ENCODE data around the gene LCE1F. TPM values are rescaled to one million over a fixed set of nuclear protein-coding genes. Genes with fewer than 3 reads are reported as not detected.

LCE1F gene
- total RNA-seq, 1 experiment from 2014 or later: not detected

DNA sequence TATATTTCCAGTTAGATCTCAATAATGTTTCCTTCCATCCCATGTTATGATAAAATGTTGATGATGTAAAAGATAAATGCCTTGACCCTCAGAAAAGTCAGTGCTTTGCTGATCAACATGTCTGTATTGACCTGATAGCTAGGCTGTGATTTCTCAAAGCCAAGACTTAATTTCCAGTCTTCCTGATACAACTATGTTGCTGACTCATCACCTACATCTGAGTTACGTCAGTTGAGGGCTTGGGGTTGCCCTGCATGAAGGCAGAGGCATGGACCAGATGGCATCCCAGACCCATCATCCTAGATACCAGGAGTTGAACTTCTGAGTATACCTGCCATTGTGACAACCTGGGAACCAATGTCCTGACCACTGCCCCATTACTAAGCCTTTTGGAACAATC, 26.4 kb downstream of the LCE1F start:
- Mint-ChIP-seq H3K27ac (ENCODE audit: unreplicated experiment) (no peak overlapping the region), H3K4me1 (ENCODE audit: low read depth, unreplicated experiment) (no peaks in the 10 kb centered on the region), H3K4me3 (ENCODE audit: unreplicated experiment) (no peak overlapping the region), H3K27me3 (ENCODE audit: insufficient read depth, unreplicated experiment) (peaks cover 31% of the 10 kb centered on the region), H3K36me3 (ENCODE audit: insufficient read depth, unreplicated experiment) (no peaks in the 10 kb centered on the region), H3K9me3 (ENCODE audit: unreplicated experiment) (no peaks in the 10 kb centered on the region)
- no peak for DNase-seq
- no TSS peak for BruUV-seq (replicated peaks)
- Histone ChIP-seq H3K4me1 (no peaks in the 10 kb centered on the region), H3K36me3 (ENCODE audit: control insufficient read depth, insufficient read depth, low read length) (no peaks in the 10 kb centered on the region), H3K27me3 (replicated peaks; ENCODE audit: control insufficient read depth, insufficient read depth, low read length) (no peaks in the 10 kb centered on the region), H3K9me3 (no peaks in the 10 kb centered on the region; the same call in 1 of the 2 replicates), H3K4me3 (ENCODE audit: low read depth, low read length) (no peak overlapping the region)
- TF ChIP-seq, protein P1, sequence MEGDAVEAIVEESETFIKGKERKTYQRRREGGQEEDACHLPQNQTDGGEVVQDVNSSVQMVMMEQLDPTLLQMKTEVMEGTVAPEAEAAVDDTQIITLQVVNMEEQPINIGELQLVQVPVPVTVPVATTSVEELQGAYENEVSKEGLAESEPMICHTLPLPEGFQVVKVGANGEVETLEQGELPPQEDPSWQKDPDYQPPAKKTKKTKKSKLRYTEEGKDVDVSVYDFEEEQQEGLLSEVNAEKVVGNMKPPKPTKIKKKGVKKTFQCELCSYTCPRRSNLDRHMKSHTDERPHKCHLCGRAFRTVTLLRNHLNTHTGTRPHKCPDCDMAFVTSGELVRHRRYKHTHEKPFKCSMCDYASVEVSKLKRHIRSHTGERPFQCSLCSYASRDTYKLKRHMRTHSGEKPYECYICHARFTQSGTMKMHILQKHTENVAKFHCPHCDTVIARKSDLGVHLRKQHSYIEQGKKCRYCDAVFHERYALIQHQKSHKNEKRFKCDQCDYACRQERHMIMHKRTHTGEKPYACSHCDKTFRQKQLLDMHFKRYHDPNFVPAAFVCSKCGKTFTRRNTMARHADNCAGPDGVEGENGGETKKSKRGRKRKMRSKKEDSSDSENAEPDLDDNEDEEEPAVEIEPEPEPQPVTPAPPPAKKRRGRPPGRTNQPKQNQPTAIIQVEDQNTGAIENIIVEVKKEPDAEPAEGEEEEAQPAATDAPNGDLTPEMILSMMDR (IDR thresholded peaks at IDR 0.05; ENCODE audit: insufficient read depth in 1 of 2, low read depth in 1 of 2, low read length in 1 of 2, severe bottlenecking in 1 of 2, unreplicated experiment in 1 of 2): no peak
- CTCF ChIA-PET: no interaction called here
- intact Hi-C loops (cut with micrococcal nuclease; ENCODE audit: unreplicated experiment): no loop called here
- POLR2A ChIA-PET: no interaction called here

DNA sequence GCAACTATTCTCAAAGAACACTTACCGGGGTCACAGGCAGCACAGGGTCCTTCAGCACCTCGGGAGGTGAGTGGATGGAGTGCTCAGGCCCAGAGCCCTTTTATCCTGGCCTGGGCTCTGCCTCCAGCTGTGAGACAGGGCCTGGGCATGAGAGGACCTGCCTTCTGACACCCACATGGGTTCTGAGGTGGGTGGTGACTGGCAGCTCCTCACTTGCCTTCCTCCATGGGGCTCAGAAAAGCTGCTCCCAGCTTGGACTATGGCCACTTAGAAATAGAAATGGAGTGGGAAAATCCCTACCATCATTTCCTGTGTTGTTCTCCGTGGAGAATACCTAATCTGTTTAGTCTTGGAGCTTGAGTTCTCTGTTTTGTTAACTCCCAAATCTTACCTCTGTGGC, 31.6 kb downstream of the LCE1F start, which contains the start of gene LCE1C:
LCE1C (minus strand) TSS at position 76 of the 400 bp plus-strand sequence. CDS start 1,173 bp downstream, outside the sequence.
- ChIA-PET CTCF (no interaction called here), POLR2A (no interaction called here)
- no peaks in the 10 kb centered on the region for H3K27me3 ChIP-seq (replicated peaks; ENCODE audit: control insufficient read depth, insufficient read depth, low read length)
- Mint-ChIP-seq H3K27ac (ENCODE audit: unreplicated experiment) (no peak within 1 kb of the TSS), H3K4me3 (ENCODE audit: unreplicated experiment) (no peak within 1 kb of the TSS), H3K9me3 (ENCODE audit: unreplicated experiment) (no peaks in the 10 kb centered on the region), H3K27me3 (ENCODE audit: insufficient read depth, unreplicated experiment) (peaks cover 27% of the 10 kb centered on the region), H3K4me1 (ENCODE audit: low read depth, unreplicated experiment) (no peaks in the 10 kb centered on the region), H3K36me3 (ENCODE audit: insufficient read depth, unreplicated experiment) (no peaks in the 10 kb centered on the region)
- DNase-seq: no peak
- intact Hi-C loops (cut with micrococcal nuclease; ENCODE audit: unreplicated experiment): no loop called here
- H3K4me1 ChIP-seq: no peaks in the 10 kb centered on the region
- TF ChIP-seq, protein P1 (IDR thresholded peaks at IDR 0.05; ENCODE audit: insufficient read depth in 1 of 2, low read depth in 1 of 2, low read length in 1 of 2, severe bottlenecking in 1 of 2, unreplicated experiment in 1 of 2): no peak
- no peaks in the 10 kb centered on the region for H3K9me3 ChIP-seq
- BruUV-seq (replicated peaks): no TSS peak
- H3K36me3 ChIP-seq (ENCODE audit: control insufficient read depth, insufficient read depth, low read length): no peaks in the 10 kb centered on the region
- no peak within 1 kb of the TSS for H3K4me3 ChIP-seq (ENCODE audit: low read depth, low read length)

DNA sequence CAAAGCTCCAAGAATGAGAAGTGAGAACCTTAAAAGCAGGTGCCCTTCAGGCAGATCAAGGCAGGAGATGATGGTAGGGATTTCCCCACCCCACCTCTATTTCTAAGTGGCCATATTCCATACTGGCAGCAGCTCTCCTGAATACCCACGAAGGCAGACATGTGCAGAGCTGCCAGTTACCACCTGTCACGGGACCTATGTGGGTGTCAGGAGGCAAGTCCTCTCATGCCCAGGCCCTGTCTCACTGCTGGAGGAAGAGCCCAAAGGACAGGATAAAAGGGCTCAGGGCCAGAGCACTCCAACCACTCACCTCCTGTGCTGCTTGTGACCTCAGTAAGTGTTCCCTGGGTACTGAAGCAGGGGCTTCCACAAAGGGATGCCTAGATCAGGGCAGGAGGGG, 36.1 kb downstream of the LCE1F start:
- intact Hi-C loops (cut with micrococcal nuclease; ENCODE audit: unreplicated experiment): no loop called here
- CTCF ChIA-PET: no interaction called here
- Histone ChIP-seq H3K9me3 (no peaks in the 10 kb centered on the region), H3K4me1 (no peaks in the 10 kb centered on the region), H3K36me3 (ENCODE audit: control insufficient read depth, insufficient read depth, low read length) (no peaks in the 10 kb centered on the region), H3K27me3 (replicated peaks; ENCODE audit: control insufficient read depth, insufficient read depth, low read length) (no peaks in the 10 kb centered on the region), H3K4me3 (ENCODE audit: low read depth, low read length) (no peak overlapping the region)
- no peak overlapping the region for H3K27ac Mint-ChIP-seq (ENCODE audit: unreplicated experiment)
- no peaks in the 10 kb centered on the region for H3K9me3 Mint-ChIP-seq (ENCODE audit: unreplicated experiment)
- TF ChIP-seq, protein P1 (IDR thresholded peaks at IDR 0.05; ENCODE audit: insufficient read depth in 1 of 2, low read depth in 1 of 2, low read length in 1 of 2, severe bottlenecking in 1 of 2, unreplicated experiment in 1 of 2): no peak
- no peak overlapping the region for H3K4me3 Mint-ChIP-seq (ENCODE audit: unreplicated experiment)
- no peaks in the 10 kb centered on the region for H3K4me1 Mint-ChIP-seq (ENCODE audit: low read depth, unreplicated experiment)
- POLR2A ChIA-PET: no interaction called here
- no peaks in the 10 kb centered on the region for H3K36me3 Mint-ChIP-seq (ENCODE audit: insufficient read depth, unreplicated experiment)
- no TSS peak for BruUV-seq (replicated peaks)
- no peak for DNase-seq
- H3K27me3 Mint-ChIP-seq (ENCODE audit: insufficient read depth, unreplicated experiment): peaks cover 13% of the 10 kb centered on the region

All from Caco-2 (cell line).